NCI-H2227 (cell line): ENCODE measurements around the gene CAMK1.

Experiments
- DNase-seq: peaks from one replicate; lab custom pipeline; 2025; ENCODE audit not compliant: unreplicated experiment; lab: John Stamatoyannopoulos, UW

The CAMK1 gene

GRCh38 chr3:9743548-9743947, 26.2 kb downstream of the CAMK1 start:
- DNase-seq: no peak

DNA sequence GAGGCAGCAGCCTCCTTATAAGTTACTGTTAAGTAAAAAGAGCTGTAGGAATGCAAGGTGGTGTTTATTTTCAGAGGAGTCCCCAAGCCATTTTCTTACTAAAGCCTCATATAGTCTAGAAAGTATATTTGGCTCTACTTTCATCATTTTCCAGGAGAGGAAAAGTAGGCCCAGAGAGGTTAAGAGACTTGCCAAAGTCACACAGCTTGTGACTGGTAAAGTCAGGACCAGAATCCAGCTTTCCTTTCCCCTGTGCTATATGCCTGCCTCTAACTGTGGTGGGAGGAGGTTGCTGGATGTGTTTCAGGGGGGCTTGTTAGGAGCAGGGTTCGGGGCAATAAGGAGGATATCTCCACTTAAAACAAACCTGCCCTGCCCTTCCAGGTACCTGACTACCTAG, 27.2 kb downstream of the CAMK1 start:
- no peak for DNase-seq

DNA sequence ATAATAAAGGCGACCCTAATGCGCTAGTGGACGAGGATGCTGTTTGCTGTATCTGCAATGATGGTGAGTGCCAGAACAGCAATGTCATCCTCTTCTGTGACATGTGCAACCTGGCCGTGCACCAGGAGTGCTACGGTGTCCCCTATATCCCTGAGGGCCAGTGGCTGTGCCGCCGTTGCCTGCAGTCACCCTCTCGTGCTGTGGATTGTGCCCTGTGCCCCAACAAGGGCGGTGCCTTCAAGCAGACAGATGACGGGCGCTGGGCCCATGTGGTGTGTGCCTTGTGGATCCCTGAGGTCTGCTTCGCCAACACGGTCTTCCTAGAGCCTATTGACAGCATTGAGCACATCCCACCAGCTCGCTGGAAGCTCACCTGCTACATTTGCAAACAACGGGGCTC, 30.6 kb downstream of the CAMK1 start:
- DNase-seq: no peak

GRCh38 chr3:9736831-9737230, 32.9 kb downstream of the CAMK1 start:
- no peak for DNase-seq

DNA sequence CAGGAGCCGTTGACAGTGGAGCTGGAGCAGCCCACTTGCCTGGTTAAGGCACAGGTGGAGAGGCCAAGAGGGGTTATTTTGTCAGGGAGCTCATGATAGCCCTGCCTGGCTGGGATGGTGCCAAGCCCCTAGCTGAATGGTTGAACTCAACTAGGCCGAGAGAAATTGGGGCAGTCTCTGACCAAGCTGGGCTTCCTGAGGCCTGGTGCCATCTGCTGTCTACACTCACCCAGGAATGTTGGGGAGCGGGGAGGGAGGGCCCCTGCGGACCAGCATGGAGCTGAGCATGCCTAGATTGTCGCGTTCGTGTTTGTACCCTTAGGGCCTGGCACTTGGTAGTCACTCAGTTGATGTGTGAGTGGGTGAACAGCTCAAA, 37.0 kb downstream of the CAMK1 start:
- DNase-seq: no peak

DNA sequence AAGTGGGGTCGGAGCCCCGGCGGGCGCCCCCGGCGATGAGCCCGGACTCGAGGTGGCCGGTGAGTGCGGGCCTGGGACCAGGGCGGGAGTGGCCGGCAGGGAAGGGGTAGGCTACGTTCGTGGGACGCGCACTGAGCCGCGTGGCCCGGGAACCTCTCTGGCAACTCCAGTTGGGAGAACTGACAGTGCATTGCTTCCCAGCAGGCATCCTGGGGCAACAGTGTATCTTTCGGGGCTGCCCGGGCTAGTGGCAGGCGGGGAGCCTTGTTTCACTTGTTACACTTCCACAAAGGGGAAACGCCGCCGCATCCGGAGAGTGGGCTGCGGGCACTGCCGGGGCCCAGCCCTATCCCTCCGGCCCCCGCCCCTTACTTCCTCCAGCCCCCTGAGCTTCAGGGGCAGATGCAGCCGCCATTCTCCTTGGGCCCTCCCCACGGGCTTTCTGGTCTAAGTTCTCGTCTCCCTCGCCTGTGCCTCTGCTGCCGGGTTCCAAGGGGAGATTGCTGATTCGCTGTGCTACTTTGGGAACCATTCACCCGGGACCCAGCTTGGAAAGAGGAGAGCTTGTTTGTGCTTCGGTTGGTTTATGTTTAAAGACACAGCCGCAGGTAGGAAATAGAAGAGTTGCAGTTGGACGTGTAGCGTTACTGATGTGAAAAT, 37.5 kb downstream of the CAMK1 start:
- DNase-seq: no peak

DNA sequence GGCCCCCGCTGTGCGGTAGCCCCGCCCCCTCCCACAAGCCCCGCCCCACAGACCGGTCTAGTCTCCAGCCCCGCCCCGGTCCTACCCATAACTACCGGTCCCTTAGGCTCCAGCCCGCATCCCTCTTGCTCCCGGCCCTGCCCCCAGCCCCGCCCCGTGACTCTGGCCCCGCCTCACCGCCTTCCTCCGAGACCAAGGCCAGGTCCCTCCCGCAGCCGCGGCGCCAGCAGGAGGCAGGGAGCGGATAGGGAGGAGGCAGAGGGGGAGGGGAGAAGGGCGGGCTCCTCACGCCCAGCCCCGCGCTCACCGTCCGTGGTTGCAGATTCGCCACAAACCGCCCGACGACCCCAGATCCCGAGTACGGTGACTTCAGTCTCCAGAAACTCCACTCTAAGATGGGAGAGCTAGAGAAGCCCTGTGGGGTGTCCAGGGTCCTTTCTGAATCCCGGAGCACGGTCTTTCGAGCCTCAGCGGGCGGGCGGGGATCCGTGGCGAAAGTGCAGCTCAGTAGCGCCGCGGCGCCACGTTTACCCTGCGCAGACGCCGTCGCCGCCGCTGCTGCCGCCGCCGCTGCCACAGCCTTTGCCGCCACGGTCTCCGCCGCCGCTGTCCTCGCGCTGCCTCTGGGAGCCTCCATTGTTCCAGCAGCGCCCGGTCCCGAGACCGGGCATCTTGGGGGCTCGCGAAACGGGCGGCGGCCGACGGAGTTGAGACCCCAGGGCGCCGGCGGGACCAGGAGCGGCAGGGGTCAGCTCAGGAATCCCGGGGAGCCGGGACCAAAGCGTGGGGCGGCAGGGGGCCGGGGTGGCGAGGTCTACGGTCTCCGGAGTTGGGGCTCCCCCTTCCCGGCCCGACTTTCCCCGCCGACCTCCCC, 38.3 kb downstream of the CAMK1 start, which contains the start of gene BRPF1:
Gene BRPF1 (plus strand): TSS at position 530 of the 874 bp plus-strand sequence. CDS start 2,406 bp downstream, outside the sequence.
- peak; percentile 96 for DNase-seq

DNA sequence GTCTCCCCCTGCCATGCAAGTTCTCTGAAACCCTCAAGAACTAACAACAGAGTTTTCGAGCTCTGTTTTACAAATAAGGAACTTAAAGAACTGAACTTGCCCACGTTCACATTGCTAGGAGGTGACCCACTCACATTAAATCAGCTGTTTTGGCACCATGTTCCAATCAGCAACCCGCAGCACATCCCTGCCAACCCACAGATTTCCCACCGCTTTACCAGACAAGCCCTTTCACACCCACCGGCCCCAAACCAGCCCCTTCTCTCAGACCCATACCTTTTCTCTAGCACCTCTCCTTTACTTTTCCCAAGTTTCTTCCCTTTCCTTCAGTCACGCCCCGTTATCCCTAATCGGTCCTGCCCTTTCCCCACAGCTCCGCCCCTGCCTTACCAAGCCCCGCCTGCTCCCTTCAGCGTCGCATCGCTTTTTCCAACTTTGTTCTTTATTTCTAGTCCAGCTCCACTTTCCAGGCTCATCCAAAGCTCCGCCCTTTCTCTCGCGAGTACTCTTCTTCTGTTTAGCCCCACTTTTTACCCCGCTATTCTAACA, 39.0 kb downstream of the CAMK1 start:
- peak; percentile 89 for DNase-seq

DNA sequence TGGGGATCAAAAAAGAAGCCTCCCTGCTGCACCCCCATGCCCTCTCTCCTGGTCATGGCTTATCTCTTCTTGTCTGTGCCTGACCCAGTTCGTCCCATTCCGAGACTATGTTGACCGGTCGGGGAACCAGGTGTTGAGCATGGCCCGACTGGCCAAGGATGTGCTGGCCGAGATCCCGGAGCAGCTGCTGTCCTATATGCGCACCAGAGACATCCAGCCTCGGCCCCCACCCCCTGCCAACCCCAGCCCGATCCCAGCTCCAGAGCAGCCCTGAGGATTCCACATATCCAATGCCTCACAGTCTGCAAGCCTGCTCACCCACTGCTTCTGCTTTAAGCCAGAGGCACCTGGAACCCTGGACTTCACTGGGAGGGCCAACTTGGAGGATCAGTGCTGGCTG, 40.3 kb downstream of the CAMK1 start:
- no peak for DNase-seq

DNA sequence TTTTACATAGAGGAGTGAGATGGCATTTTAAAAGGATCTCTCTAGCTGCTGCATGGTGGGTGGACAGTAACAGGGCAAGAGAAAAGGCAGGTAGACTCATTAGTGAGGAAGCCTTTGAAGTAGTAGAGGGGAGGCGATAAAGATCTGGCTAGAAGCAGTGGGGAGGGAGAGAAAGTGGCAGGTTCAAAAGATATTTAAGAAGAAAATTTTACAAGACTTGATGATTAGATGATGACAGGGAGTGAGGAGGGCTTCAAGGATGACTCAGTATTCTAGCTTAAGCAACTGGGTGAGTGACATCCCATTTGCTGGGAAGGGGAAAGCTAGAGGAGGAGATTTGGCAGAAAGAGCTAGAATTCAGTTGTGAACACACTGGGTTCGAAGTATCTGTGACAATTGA, 42.0 kb downstream of the CAMK1 start:
- no peak for DNase-seq

- DNase-seq: peak; percentile 45
Observed at GRCh38 chr3:9727041-9727595, 42.6 kb downstream of the CAMK1 start.

- DNase-seq: no peak
Observed at GRCh38 chr3:9725775-9726515, 43.8 kb downstream of the CAMK1 start.

GRCh38 chr3:9721700-9722060, 48.1 kb downstream of the CAMK1 start:
- DNase-seq: no peak

- peak; percentile 25 for DNase-seq
Observed at GRCh38 chr3:9721015-9721699, 48.6 kb downstream of the CAMK1 start.

GRCh38 chr3:9718118-9718517, 51.6 kb downstream of the CAMK1 start:
- DNase-seq: no peak

GRCh38 chr3:9717563-9717962, 52.2 kb downstream of the CAMK1 start:
- DNase-seq: no peak

DNA sequence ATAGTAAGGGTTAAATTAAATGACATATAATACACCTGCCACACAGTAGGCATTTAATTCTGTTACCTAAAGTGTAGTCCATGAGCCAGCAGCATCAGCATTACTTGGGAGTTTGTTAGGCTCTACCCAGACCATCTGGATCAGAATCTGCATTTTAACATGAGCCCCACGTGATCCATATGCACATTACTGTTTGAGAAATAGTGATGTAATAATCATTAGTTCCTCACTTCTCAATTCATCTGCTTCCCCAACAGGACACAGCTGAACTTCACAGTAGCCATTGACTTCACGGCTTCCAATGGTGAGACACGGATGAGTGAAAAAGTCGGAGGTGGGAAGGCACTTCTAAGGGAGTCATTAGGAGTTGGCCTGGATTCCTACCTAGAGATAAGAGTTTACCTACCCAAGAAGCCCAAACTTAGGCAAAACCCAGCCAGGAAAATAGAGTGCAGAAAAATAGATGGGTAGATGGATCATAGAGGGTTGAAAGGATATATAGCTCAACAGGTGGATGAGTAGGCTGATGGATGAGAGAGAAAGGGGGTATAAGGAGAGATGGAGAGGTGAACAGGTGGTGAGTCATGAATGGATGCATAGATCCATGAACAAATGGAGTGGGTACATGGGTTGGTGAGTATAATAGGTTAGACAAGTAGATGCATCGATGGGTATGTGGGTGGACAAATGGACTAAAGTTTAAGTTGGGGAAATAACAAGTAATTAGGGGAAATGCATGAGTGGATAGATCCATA, 52.8 kb downstream of the CAMK1 start:
- no peak for DNase-seq

- no peak for DNase-seq
Observed at GRCh38 chr3:9715764-9716437, 53.8 kb downstream of the CAMK1 start.

DNA sequence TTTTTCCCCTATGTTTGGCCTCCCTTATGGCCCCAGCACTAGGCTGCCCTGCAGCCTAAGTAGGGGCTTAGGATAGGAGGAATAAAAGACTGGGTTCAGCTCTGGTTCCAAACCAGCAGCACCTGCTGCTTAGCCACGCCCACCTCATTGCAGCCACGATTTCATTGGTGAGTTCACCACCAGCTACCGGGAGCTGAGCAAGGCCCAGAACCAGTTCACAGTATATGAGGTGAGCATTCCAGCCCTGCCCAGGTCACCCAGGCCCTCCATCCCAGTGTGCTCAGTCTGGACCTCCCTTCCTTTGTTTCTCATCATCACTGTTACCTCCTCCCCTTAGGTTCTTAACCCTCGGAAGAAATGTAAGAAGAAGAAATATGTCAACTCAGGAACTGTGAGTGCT, 54.6 kb downstream of the CAMK1 start:
- DNase-seq: peak; percentile 9
